K562 (cell line): ENCODE data around the gene CCDC174. TPM values are rescaled to one million over a fixed set of nuclear protein-coding genes. Genes with fewer than 3 reads are reported as not detected.

Experiments used
- ARNT ChIP-seq, 2 experiments: fragments of 450-650 bp; IDR thresholded peaks; 2 replicates each; pipeline ENCODE4 v1.6.1; 2016; ENCODE audit warnings: mild to moderate bottlenecking in 1 of 2
- C11orf30 ChIP-seq: fragments of 450-650 bp; IDR thresholded peaks from 2 replicates; pipeline ENCODE4 v1.6.1; 2016; ENCODE audit warnings: low read depth, mild to moderate bottlenecking
- CBFA2T3 ChIP-seq: fragments of 450-650 bp; IDR thresholded peaks from 2 replicates; pipeline ENCODE4 v1.6.1; 2017
- DMBX1 ChIP-seq: fragments of 250-450 bp; sonication (Bioruptor Pico); IDR thresholded peaks from 2 replicates; pipeline ENCODE4 v1.8.0; 2022; ENCODE audit warnings: inconsistent platforms, mild to moderate bottlenecking, moderate library complexity, borderline replicate concordance
- EP300 ChIP-seq: IDR thresholded peaks from 2 replicates; pipeline ENCODE4 v1.6.1; 2012; ENCODE audit warnings: low read length, improper control_type of control experiment
- GABPA ChIP-seq: fragments of 200-800 bp; sonication (Bioruptor generic); conservative IDR thresholded peaks from 2 replicates; pipeline ENCODE4 v1.6.1; 2016; ENCODE audit warnings: low read depth, missing genetic modification characterization, missing compliant biosample characterization
- MYBL2 ChIP-seq, 2 experiments: fragments of 450-650 bp in 1 of 2; sonication (generic) in 1 of 2; formaldehyde crosslinking in 1 of 2; IDR thresholded peaks; 2 replicates each; pipeline versions ENCODE4 v1.6.1 to v1.8.1; 2017 to 2022; ENCODE audit warnings: borderline replicate concordance in 1 of 2, inconsistent platforms in 1 of 2, low read depth in 1 of 2, mild to moderate bottlenecking in 1 of 2, missing genetic modification reagents in 1 of 2, moderate library complexity in 1 of 2
- NONO ChIP-seq, 2 experiments: fragments of 200-400 bp in 1 of 2; fragments of 450-650 bp in 1 of 2; formaldehyde crosslinking in 1 of 2; IDR thresholded peaks; 2 replicates each; pipeline ENCODE4 v1.6.1; 2017; ENCODE audit warnings: low read depth in 2 of 2, mild to moderate bottlenecking in 2 of 2, moderate library complexity in 2 of 2, low read length in 1 of 2
- PKNOX1 ChIP-seq: fragments of 450-650 bp; IDR thresholded peaks from 2 replicates; pipeline ENCODE4 v1.6.1; 2016
- POLR2H ChIP-seq: IDR thresholded peaks from 2 replicates; pipeline ENCODE4 v1.6.1; 2016; ENCODE audit warnings: missing genetic modification characterization, low read depth, mild to moderate bottlenecking, control low read depth, missing compliant biosample characterization, moderate library complexity
- PYGO2 ChIP-seq: fragments of 450-650 bp; IDR thresholded peaks from 2 replicates; pipeline ENCODE4 v1.6.1; 2016; ENCODE audit warnings: mild to moderate bottlenecking, missing genetic modification characterization, moderate library complexity, missing compliant biosample characterization
- RAD21 ChIP-seq, 2 experiments: fragments of 250-450 bp in 1 of 2; fragments of 450-650 bp in 1 of 2; sonication (Bioruptor Pico) in 1 of 2; formaldehyde crosslinking in 1 of 2; IDR thresholded peaks in 1 of 2; conservative IDR thresholded peaks in 1 of 2; 2 replicates each; pipeline versions ENCODE4 v1.4.0 to v1.8.0; 2020 to 2022; ENCODE audit warnings: mild to moderate bottlenecking in 2 of 2, moderate library complexity in 1 of 2
- TAF9B ChIP-seq: fragments of 450-650 bp; IDR thresholded peaks from 2 replicates; pipeline ENCODE4 v1.6.1; 2018; ENCODE audit warnings: mild to moderate bottlenecking; ENCODE audit not compliant: partially characterized antibody
- TCFL5 ChIP-seq: fragments of 250-450 bp; sonication (Bioruptor Pico); conservative IDR thresholded peaks from 2 replicates; pipeline ENCODE4 v1.6.1; 2021; ENCODE audit warnings: mild to moderate bottlenecking, moderate library complexity, matching md5 sums
- ZFX ChIP-seq: sonication (generic); formaldehyde crosslinking; IDR thresholded peaks from 2 replicates; pipeline ENCODE4 v1.8.0; 2022; ENCODE audit warnings: mild to moderate bottlenecking, missing genetic modification reagents, moderate library complexity
- ZNF197 ChIP-seq: fragments of 200-800 bp; sonication (Bioruptor generic); IDR thresholded peaks from 2 replicates; pipeline ENCODE4 v1.6.1; 2016; ENCODE audit warnings: low read depth, missing genetic modification characterization, missing compliant biosample characterization
- ZNF586 ChIP-seq: fragments of 450-650 bp; formaldehyde crosslinking; conservative IDR thresholded peaks from 2 replicates; pipeline ENCODE4 v1.4.0; 2020; ENCODE audit warnings: mild to moderate bottlenecking, moderate library complexity
- polyA plus RNA-seq, 8 experiments: library from polyadenylated mRNA; depleted of rRNA in 4 of 8; stranded (reverse) in 5 of 8; unstranded in 3 of 8; fragments of >200 nt; fragmentation: Nextera tagmentation in 2 of 8; fragmentation: Illumina TruSeq in 1 of 8; extraction: Ambion mirVana in 2 of 8; extraction: Trizol in 1 of 8; gene quantifications; 2 replicates each; pipeline versions ENCODE4 v1.2.1 to v1.2.3, GENCODE V29; 2011 to 2014; ENCODE audit warnings: inconsistent platforms in 1 of 8, missing spikeins in 1 of 8
- total RNA-seq, 7 experiments: library from RNA; depleted of rRNA in 6 of 7; stranded (reverse); fragments of >200 nt in 6 of 7; fragmentation: Illumina TruSeq in 2 of 7; extraction: Trizol in 2 of 7; gene quantifications; 2 replicates each; pipeline versions ENCODE4 v1.2.1 to v1.2.3, GENCODE V29; 2011 to 2021; ENCODE audit warnings: low replicate concordance in 1 of 7
- TF ChIP-seq, protein P1 (sequence below): sonication (generic); formaldehyde crosslinking; IDR thresholded peaks from 2 replicates; pipeline ENCODE4 v1.8.1; 2023; ENCODE audit warnings: mild to moderate bottlenecking, missing genetic modification reagents
- TF ChIP-seq, protein P2 (sequence below): fragments of 450-650 bp; IDR thresholded peaks from 2 replicates; pipeline ENCODE4 v1.6.1; 2017; ENCODE audit warnings: antibody characterized with exemption

Gene CCDC174
- total and polyA plus RNA-seq, 9 of the 15 experiments (the other 6 are each of a cell fraction or from before 2014, with no cell fraction given) = 7.4 to 41.0 (median 28.5) TPM

- TF ChIP-seq PKNOX1 = peak; percentile 85
- TF ChIP-seq ARNT (IDR thresholded peaks at IDR 0.05) = peak in 1 of 2 experiments; percentile 90; a peak in 2 of 4 replicates
- TF ChIP-seq C11orf30 = peak; percentile 97
- no peak for TF ChIP-seq TCFL5 (CRISPR knock-in tag)
- TF ChIP-seq CBFA2T3 = no peak
- peak; percentile 97 for TF ChIP-seq GABPA (tag)
- TF ChIP-seq ZFX (CRISPR knock-in tag) = peak; percentile 99
- TF ChIP-seq NONO (IDR thresholded peaks at IDR 0.05; ENCODE audit: low read depth in 2 of 2, low read length in 1 of 2) = peak in 1 of 2 experiments; percentile 29; a peak in 1 of 4 replicates
- peak; percentile 96 for TF ChIP-seq ZNF197 (CRISPR knock-in tag)
- peak; percentile 91 for TF ChIP-seq MYBL2 (IDR thresholded peaks at IDR 0.05; ENCODE audit: low read depth)
- TF ChIP-seq MYBL2 (CRISPR knock-in tag; IDR thresholded peaks at IDR 0.05; ENCODE audit: borderline replicate concordance) = no peak
- peak; percentile 91 for TF ChIP-seq TAF9B
- TF ChIP-seq, protein P1, sequence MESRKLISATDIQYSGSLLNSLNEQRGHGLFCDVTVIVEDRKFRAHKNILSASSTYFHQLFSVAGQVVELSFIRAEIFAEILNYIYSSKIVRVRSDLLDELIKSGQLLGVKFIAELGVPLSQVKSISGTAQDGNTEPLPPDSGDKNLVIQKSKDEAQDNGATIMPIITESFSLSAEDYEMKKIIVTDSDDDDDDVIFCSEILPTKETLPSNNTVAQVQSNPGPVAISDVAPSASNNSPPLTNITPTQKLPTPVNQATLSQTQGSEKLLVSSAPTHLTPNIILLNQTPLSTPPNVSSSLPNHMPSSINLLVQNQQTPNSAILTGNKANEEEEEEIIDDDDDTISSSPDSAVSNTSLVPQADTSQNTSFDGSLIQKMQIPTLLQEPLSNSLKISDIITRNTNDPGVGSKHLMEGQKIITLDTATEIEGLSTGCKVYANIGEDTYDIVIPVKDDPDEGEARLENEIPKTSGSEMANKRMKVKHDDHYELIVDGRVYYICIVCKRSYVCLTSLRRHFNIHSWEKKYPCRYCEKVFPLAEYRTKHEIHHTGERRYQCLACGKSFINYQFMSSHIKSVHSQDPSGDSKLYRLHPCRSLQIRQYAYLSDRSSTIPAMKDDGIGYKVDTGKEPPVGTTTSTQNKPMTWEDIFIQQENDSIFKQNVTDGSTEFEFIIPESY (CRISPR knock-in tag) = peak; percentile 40; the same call in 1 of the 2 replicates
- no peak for TF ChIP-seq ZNF586 (CRISPR knock-in tag)
- TF ChIP-seq EP300 = peak; percentile 44; the same call in 1 of the 2 replicates
- no peak for TF ChIP-seq PYGO2 (tag)
- TF ChIP-seq DMBX1 (CRISPR knock-in tag) = peak; percentile 87
- TF ChIP-seq, protein P2, sequence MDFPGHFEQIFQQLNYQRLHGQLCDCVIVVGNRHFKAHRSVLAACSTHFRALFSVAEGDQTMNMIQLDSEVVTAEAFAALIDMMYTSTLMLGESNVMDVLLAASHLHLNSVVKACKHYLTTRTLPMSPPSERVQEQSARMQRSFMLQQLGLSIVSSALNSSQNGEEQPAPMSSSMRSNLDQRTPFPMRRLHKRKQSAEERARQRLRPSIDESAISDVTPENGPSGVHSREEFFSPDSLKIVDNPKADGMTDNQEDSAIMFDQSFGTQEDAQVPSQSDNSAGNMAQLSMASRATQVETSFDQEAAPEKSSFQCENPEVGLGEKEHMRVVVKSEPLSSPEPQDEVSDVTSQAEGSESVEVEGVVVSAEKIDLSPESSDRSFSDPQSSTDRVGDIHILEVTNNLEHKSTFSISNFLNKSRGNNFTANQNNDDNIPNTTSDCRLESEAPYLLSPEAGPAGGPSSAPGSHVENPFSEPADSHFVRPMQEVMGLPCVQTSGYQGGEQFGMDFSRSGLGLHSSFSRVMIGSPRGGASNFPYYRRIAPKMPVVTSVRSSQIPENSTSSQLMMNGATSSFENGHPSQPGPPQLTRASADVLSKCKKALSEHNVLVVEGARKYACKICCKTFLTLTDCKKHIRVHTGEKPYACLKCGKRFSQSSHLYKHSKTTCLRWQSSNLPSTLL = no peak
- TF ChIP-seq POLR2H (tag) = peak; percentile 86
- 0 out of 4 replicates have a peak, but pooled peaks of 1 of the 2 experiments have one; percentile 6 for TF ChIP-seq RAD21 (CRISPR knock-in tag; conservative IDR thresholded peaks at IDR 0.05 in 1 of 2, IDR thresholded peaks at IDR 0.05 in 1 of 2)
These were observed at the start of gene CCDC174 (continued) for GRCh38 chr3:14651440-14652251.
